HL-60 (cell line): ENCODE measurements around the gene ENOX2.

Experiments
- POLR2AphosphoS5 ChIP-seq: IDR thresholded peaks from 2 replicates; pipeline ENCODE4 v1.6.1; 2012; ENCODE audit warnings: low read depth
- TF ChIP-seq, protein P1 (sequence below): IDR thresholded peaks from one replicate; pipeline ENCODE4 v1.5.1; 2011; ENCODE audit warnings: low read length, control low read depth, inconsistent platforms; ENCODE audit not compliant: insufficient read depth

DNA sequence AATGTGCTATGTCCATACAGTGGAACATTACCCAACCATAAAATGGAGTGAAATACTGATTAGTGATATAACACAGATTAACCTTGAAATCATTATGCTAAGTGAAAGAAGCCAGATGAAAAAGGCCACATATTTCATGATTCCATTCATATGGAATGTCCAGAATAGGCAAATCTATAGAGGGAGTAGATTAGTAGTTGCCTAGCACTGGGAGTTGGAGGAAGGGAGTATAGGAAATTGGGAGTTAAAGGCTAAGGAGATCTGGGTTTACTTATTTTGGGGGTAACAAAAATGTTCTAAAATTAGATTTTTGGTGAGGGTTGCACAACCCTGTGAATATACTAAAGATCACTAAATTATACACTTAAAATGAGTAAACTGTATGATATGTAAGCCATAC, 26.8 kb downstream of the ENOX2 start:
- TF ChIP-seq POLR2AphosphoS5 = no peak
- TF ChIP-seq, protein P1, sequence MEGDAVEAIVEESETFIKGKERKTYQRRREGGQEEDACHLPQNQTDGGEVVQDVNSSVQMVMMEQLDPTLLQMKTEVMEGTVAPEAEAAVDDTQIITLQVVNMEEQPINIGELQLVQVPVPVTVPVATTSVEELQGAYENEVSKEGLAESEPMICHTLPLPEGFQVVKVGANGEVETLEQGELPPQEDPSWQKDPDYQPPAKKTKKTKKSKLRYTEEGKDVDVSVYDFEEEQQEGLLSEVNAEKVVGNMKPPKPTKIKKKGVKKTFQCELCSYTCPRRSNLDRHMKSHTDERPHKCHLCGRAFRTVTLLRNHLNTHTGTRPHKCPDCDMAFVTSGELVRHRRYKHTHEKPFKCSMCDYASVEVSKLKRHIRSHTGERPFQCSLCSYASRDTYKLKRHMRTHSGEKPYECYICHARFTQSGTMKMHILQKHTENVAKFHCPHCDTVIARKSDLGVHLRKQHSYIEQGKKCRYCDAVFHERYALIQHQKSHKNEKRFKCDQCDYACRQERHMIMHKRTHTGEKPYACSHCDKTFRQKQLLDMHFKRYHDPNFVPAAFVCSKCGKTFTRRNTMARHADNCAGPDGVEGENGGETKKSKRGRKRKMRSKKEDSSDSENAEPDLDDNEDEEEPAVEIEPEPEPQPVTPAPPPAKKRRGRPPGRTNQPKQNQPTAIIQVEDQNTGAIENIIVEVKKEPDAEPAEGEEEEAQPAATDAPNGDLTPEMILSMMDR = no peak
